NCI-H748 (cell line): ENCODE measurements around the gene FREY1.

Experiments
- DNase-seq: peaks from one replicate; lab custom pipeline; 2025; ENCODE audit not compliant: unreplicated experiment; lab: John Stamatoyannopoulos, UW

Gene FREY1

DNA sequence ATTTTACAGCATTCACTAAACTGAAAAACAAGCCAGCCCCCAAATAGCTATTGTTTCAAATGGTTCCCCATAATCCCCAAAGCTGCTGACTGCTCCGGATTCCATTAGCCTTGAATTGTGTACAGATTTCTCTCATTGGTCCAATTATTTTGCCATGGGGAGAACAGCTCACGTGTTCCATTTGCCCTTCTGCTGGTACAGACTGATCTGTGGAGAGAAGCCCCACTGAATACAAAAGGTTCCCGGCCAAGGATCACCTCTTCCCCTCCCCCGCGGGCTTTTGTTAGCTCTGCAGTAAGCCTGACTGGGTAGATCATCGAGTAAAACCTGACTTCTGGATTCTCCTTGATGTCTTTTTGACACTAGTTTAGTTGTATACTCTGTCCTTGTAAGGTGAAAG is 30.7 kb downstream of the FREY1 start:
- DNase-seq: no peak

DNA sequence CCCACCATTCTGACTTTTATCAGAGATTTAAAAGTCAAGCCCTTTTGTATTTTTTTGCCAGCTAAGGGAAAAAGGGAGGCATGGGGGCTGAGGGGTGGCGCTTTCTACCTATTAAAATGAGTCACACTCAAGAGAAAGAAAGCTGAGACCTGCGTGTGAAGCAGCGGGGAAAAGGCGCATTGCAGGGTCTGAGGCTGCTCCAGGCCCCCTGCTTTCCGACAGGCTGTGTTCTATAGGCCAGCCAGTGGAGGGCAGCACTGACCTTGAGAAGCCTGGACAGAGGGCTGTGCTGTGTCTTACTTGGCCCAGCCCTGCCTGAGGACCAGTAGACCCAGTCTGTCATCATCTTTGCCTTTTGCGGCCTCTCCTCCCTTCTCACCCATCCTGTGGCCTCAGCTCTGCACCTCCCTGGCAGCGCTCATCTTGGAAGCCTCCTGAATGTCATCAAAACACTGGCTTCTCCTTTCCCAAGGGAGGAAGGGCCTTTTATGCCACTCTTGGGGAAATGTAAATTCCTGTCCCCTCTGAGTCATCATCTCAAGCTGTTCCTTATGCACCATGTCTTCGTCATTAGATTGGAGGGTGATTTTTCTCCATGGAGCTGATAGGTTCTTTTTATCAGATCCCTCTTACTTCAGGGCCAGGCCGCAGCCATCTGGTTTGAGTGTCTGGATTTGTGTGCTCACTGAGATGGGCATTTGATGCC is 34.3 kb downstream of the FREY1 start:
- peak; percentile 75 for DNase-seq

DNA sequence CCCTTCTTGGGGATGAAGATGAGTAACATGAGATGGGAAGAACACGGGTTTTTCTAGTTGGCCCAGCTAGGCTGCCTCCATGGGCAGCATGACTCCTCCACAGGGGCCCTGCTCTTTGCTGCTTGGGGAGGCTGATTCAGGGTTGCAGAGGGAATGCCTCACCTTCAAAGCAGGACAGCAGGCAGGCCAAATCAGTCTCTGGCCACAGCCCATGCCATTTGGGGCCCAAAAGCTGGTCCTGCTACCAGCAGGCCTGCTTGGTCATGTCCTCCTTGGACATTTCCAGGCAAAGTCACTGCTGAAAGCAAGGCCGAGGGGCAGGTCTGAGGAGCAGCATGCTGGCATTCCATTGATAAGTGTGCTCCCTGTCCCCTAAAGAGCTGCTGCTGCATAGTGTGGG is 35.4 kb downstream of the FREY1 start:
- DNase-seq: no peak

DNA sequence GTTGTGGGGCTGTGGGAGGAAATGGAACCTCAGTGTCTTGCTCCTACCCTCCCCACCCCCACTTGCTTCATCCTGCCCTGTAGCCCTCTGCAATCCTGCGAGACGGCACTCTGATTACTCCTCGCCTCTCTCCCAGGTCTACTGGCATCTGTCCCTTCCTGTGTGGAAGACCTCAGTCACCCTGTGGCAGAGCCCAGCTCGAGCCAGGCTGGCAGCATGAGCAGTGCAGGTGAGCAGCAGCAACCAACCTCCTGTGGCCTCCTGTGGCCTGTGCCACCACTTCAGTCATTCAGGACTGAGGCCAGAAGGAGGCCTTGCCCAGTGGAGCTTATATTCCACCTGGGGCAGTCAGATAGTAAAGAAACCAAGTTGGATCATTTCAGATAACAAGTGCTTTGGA is 36.4 kb downstream of the FREY1 start:
- DNase-seq: no peak

DNA sequence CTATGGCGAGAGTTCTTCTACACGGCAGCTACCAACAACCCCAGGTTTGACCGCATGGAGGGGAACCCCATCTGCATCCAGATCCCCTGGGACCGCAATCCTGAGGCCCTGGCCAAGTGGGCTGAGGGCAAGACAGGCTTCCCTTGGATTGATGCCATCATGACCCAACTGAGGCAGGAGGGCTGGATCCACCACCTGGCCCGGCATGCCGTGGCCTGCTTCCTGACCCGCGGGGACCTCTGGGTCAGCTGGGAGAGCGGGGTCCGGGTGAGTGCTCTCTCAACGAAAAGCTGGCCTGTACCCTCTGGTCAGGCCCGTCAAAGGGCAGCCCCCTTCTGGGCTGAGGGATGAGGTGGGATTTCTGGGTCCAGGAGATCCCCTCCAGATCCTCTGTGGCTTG is 37.5 kb downstream of the FREY1 start:
- DNase-seq: no peak

DNA sequence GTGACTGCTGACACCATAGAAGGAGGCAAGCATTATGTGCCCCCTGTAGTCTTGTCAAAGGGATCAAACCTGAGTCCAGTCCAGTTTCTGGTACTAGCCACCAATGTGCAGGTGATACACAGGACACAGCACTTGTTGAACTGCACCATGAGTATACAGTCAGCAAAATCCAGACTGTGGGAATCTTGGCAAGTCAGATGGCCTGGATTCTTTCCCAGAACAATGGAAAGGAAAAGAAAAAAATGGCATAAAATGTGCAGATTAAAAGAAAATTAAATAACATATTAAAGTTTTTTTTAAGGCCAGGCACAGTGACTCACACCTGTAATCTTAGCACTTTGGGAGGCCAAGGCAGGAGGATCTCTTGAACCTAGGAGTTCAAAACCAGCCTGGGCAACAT is 43.0 kb downstream of the FREY1 start:
- DNase-seq: no peak

DNA sequence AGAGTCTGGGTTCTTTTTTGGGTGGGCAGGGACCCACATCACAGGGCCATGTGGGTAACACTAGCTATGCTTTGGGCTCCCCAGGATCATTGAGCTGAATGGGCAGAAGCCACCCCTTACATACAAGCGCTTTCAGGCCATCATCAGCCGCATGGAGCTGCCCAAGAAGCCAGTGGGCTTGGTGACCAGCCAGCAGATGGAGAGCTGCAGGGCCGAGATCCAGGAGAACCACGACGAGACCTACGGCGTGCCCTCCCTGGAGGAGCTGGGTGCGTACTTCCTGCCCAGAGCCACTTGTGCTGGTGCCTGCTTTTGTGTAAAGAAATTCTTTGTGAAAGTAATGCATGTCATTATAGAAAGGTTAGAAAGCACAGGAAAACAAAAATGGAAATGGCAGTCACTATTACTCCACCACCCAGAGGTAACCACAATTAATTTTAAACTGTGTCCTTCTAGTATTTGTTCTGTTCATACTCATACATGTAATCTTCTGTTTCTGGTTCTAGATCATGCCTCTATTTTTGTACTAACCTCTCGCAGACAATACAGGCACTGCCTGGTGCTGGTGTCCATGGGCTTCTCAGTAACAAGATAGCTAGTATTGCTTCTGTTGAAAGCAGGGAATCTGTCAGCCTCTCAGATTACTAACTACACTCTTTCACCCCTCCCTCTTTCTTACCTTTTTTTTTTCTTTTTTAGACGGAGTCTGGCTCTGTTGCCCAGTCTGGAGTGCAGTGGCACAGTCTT is 46.1 kb downstream of the FREY1 start:
- DNase-seq: no peak

DNA sequence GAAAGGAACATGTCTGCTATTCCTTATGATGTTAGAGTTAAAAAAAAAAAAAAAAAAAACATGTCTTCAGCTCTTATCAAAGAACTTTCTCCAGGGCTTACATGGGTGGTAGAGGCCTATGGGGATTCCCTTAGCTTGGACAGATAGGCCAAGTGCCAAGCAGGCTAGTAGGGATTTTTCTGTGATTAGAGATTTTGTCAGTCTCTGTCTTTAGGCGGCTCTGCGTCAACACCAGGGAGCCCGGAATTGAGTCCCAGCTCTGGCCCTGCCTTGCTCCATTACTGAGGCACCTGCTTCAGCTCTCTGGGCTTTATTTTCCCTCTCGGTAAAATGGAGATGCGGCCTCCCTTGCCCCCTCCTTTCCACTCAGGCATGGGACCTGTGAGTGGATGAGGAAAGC is 46.7 kb downstream of the FREY1 start:
- no peak for DNase-seq

DNA sequence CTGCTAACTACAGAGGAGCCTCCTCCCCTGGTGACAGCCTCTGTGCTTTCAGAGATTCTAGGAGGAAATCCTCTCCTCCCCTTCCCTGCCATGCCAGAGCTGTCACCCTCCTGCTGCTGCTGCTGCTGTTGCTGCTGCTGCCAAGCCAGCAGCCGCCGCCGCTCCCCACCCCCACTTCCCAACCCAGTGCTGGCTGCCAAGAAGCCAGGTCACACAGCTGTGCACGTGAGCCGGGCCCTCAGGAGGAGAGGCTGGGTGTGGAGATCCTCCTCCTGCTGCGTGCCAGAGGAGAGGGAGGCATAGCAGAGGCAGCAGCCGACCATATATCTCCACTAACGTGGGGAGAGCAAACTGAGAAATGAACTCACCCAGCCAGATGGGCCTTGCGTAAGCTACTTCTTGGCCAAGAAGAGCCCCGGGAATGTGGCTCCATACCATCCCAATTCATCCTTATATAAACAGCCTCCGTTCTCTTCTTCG is 47.4 kb downstream of the FREY1 start:
- DNase-seq: no peak

DNA sequence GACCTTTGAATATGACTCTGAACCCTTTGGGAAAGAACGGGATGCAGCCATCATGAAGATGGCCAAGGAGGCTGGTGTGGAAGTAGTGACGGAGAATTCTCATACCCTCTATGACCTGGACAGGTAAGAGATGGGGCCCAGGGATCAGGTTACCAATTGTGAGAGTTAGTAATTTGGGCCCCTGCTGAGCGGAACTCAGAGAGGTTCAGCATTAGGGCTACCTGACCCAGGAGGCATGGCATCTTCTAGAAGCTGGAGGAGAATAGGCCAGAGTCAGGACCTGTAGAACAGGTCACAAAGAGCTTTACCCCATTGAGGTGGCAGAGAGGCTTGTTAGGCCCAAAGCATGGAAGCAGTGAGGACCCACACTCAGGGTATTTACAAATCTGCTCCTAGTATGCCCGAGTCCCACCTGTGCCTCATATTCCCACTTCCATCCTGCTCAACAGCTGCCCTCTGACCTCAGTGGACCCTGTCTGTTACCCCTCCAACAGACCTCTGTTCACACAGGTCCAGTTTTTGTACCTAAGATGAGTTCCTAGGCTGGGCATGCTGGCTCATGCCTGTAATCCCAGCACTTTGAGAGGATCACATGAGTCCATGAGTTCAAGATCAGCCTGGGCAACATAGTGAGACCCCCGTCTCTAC is 48.2 kb downstream of the FREY1 start:
- DNase-seq: no peak

DNA sequence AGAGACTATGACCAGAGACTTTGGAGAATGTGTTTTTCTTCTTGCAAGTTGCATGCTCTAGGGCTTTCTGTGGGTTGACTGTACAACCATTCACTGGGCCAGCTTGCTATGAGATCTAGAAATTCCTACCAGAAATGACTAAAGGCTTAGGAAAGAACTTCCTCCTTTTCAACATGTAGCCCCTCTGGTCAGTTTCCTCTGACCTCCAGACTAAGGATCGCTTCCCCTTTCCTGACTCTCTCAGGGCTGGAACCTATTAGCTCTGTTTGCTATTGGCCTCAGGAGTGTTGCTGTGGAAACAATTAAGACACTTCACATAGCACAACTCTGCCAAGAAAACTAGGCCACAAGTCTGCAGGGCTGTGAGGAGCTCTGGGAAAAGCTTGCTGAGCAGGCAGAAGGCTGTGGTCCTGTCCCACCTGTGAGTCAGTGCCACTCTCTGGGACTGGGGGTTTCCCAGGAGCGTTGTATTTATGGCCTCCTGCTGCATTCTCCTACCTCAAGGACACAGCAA is 49.1 kb downstream of the FREY1 start:
- DNase-seq: no peak
